ENCODE results near the gene RALA.
"Not testable (repeated sequence)": the region's sequence is repeated elsewhere in the genome, so short reads cannot be mapped to it uniquely, and the experiment has no call there.

RALA gene

GRCh38 chr7:39667341-39667923 is 44.1 kb downstream of the RALA start:
- DNase-seq (ENCODE audit: low read depth) = no peak
- no peak overlapping the region for H3K4me3 ChIP-seq (ENCODE audit: low read depth, low read length)
- no peak for TF ChIP-seq CTCF (IDR thresholded peaks at IDR 0.05; ENCODE audit: insufficient read depth, low read depth, low read length, missing control alignments)

- not testable (repeated sequence) for H3K4me3 ChIP-seq (ENCODE audit: low read depth, low read length); DNase-seq (ENCODE audit: low read depth)
Observed at GRCh38 chr7:39668280-39668679, 44.9 kb downstream of the RALA start.

- no peak for TF ChIP-seq CTCF (IDR thresholded peaks at IDR 0.05; ENCODE audit: insufficient read depth, low read depth, low read length, missing control alignments)
- no peak for DNase-seq (ENCODE audit: low read depth)
- no peak overlapping the region for H3K4me3 ChIP-seq (ENCODE audit: low read depth, low read length)
Observed at GRCh38 chr7:39670052-39670451, 46.7 kb downstream of the RALA start.

- H3K4me3 ChIP-seq (ENCODE audit: low read depth, low read length) = no peak overlapping the region
- TF ChIP-seq CTCF (IDR thresholded peaks at IDR 0.05; ENCODE audit: insufficient read depth, low read depth, low read length, missing control alignments) = no peak
- DNase-seq (ENCODE audit: low read depth) = no peak
Observed at GRCh38 chr7:39670934-39671333, 47.6 kb downstream of the RALA start.

GRCh38 chr7:39672176-39672575 is 48.8 kb downstream of the RALA start:
- H3K4me3 ChIP-seq (ENCODE audit: low read depth, low read length) = no peak overlapping the region
- DNase-seq (ENCODE audit: low read depth) = no peak
- TF ChIP-seq CTCF (IDR thresholded peaks at IDR 0.05; ENCODE audit: insufficient read depth, low read depth, low read length, missing control alignments) = no peak

GRCh38 chr7:39673868-39674267 is 50.5 kb downstream of the RALA start:
- TF ChIP-seq CTCF (IDR thresholded peaks at IDR 0.05; ENCODE audit: insufficient read depth, low read depth, low read length, missing control alignments) = no peak
- DNase-seq (ENCODE audit: low read depth) = no peak
- H3K4me3 ChIP-seq (ENCODE audit: low read depth, low read length) = no peak overlapping the region

- no peak for DNase-seq (ENCODE audit: low read depth)
- no peak overlapping the region for H3K4me3 ChIP-seq (ENCODE audit: low read depth, low read length)
- TF ChIP-seq CTCF (IDR thresholded peaks at IDR 0.05; ENCODE audit: insufficient read depth, low read depth, low read length, missing control alignments) = no peak
Observed at GRCh38 chr7:39674406-39674805, 51.0 kb downstream of the RALA start.

Data from GM12865 (cell line).